Lung (tissue), 12 donors: Measurements from ENCODE around the gene GPT2. TPM values are rescaled to one million over a fixed set of nuclear protein-coding genes. Genes with fewer than 3 reads are reported as not detected.

Source experiments
- ATAC-seq: fragments of 200-7000 bp; cut with Tn5 transposase; one replicate; pipeline ENCODE4 v1.9.1; 2020; ENCODE audit warnings: moderate number of reproducible peaks; ENCODE audit not compliant: insufficient read depth, low FRiP score
- DNase-seq, 3 donors: peaks; one replicate each; pipeline ENCODE4 v3.0.0-alpha.2; 2013 to 2017
- H3K27ac ChIP-seq, 2 donors: one replicate each; pipeline ENCODE4 v1.5.1; 2013; ENCODE audit warnings: mild to moderate bottlenecking in 2 of 2, moderate library complexity in 2 of 2, control low read depth in 1 of 2, inconsistent platforms in 1 of 2, low read depth in 1 of 2, low read length in 1 of 2
- H3K27me3 ChIP-seq, 3 donors: one replicate each; pipeline ENCODE4 v1.5.1; 2013; ENCODE audit warnings: low read length in 2 of 3; ENCODE audit not compliant: control insufficient read depth in 3 of 3, insufficient read depth in 3 of 3
- H3K36me3 ChIP-seq, 4 donors: one replicate each; pipeline ENCODE4 v1.5.1; 2013; ENCODE audit warnings: low read length in 4 of 4, mild to moderate bottlenecking in 1 of 4, moderate library complexity in 1 of 4; ENCODE audit not compliant: control insufficient read depth in 4 of 4, insufficient read depth in 4 of 4
- H3K4me1 ChIP-seq, 5 donors: one replicate each; pipeline ENCODE4 v1.5.1; 2013; ENCODE audit warnings: low read length in 5 of 5, mild to moderate bottlenecking in 2 of 5, moderate library complexity in 1 of 5; ENCODE audit not compliant: control insufficient read depth in 5 of 5, insufficient read depth in 5 of 5
- H3K4me3 ChIP-seq: one replicate; pipeline ENCODE4 v1.5.1; 2013; ENCODE audit warnings: mild to moderate bottlenecking, control low read depth, moderate library complexity
- H3K9ac ChIP-seq, 2 donors: one replicate each; pipeline ENCODE4 v1.5.1; 2013; ENCODE audit warnings: low read length in 2 of 2, control low read depth in 1 of 2; ENCODE audit not compliant: insufficient read depth in 1 of 2
- H3K9me3 ChIP-seq, 4 donors: one replicate each; pipeline ENCODE4 v1.5.1; 2013; ENCODE audit warnings: low read length in 3 of 4, mild to moderate bottlenecking in 1 of 4, moderate library complexity in 1 of 4; ENCODE audit not compliant: control insufficient read depth in 4 of 4, insufficient read depth in 3 of 4
- CTCF ChIP-seq: IDR thresholded peaks from 2 replicates; pipeline ENCODE4 v1.5.1; 2012; ENCODE audit warnings: mild to moderate bottlenecking; ENCODE audit errors: control extremely low read depth, extremely low read depth
- WGBS, 2 donors: extraction: QIAGEN DNeasy Blood & Tissue Kit; methylation state at CpG; one replicate each; pipeline ENCODE4 v1.1.7; 2013; 5-methylcytosine and 5-hydroxymethylcytosine counted together
- polyA plus RNA-seq, 2 donors: library from polyadenylated mRNA; stranded (reverse); fragments of 200-250 nt; gene quantifications; one replicate each; pipeline ENCODE4 v1.2.1, GENCODE V29; 2013
- total RNA-seq, 2 donors: library from RNA; depleted of rRNA in 1 of 2; stranded (reverse); fragments of >200 nt in 1 of 2; gene quantifications; one replicate each; pipeline ENCODE4 v1.2.1, GENCODE V29; 2014 to 2021
- donor health status: control.
- donor health status: control.
- donor health status: Bipolar disorder and iron deficiency.
- donor health status: healthy.
- donor health status: DM: yes; HTN: yes; CAD: no.

Gene GPT2
- total and polyA plus RNA-seq, 4 donors: 4.3 to 13.3 (median 6.5) TPM

DNA sequence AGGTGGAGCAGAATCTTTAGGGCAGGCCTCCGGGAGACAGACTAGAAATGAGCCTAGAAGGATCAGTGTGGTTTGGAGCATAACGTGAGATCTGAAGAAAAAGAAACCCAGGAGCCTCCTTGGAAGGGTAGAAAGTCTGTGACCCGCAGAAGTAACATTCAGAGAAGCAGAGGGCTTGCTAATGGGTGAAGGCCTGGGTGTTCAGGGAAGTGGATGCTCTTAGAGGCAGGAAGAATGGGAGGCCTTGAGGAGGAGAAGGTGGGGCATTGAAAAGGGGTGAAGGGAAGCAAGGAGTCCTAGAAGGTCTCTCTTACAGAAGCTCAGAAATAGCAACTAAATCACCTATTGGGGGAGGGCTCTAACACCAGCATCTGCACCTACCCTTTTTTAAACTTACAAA lies 20.3 kb downstream of the GPT2 start:
- WGBS, 2 donors: 97 to 98% methylated on average over 3 of the region's 3 CpGs
- Histone ChIP-seq H3K27me3 (no peaks in the 10 kb centered on the region), H3K9me3 (peaks cover 0 to 3% (median 0%) of the 10 kb centered on the region in 4 donors), H3K36me3 (peaks cover 0 to 5% (median 2%) of the 10 kb centered on the region in 4 donors), H3K27ac (no peak overlapping the region), H3K4me3 (no peak overlapping the region), H3K9ac (no peak overlapping the region), H3K4me1 (no peaks in the 10 kb centered on the region)
- no peak for TF ChIP-seq CTCF
- no peak for ATAC-seq
- no peak for DNase-seq

DNA sequence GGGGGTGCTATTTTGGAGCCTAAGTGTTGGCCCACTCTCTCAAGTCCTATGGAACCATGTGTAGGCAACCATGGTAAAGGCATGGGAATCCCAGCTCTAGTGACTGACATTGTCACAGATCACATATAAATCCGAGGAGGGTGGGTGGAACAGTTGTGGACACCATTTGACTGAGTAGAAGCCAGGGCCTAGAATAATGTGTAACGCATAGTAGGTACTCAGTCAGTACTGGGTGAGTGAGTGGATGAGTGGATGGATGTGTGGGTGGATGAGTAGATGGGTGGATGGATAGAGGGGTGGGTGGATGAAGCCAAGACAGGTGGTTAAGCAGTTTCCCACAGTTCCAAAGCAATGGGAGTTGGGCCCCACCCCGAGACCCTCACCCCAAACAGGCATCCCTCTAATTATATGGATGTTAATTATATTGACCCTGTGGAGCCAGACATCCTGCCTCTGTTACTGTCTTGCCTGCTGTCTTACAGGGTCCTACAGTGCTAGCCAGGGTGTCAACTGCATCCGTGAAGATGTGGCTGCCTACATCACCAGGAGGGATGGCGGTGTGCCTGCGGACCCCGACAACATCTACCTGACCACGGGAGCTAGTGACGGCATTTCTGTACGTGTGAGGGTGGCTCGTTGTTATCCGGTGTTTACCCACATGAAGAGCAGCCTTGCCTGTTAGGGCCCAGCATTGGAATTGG lies 22.3 kb downstream of the GPT2 start:
- 90 to 93% methylated on average over 12 of the region's 12 CpGs for WGBS, 2 donors
- ATAC-seq (no peak), DNase-seq (no peak)
- Histone ChIP-seq H3K27me3 (no peaks in the 10 kb centered on the region), H3K36me3 (peaks cover 0 to 5% (median 2%) of the 10 kb centered on the region in 4 donors), H3K4me3 (no peak overlapping the region), H3K4me1 (no peaks in the 10 kb centered on the region), H3K27ac (no peak overlapping the region), H3K9me3 (no peaks in the 10 kb centered on the region), H3K9ac (no peak overlapping the region)
- TF ChIP-seq CTCF: no peak

- WGBS, 2 donors: 90 to 93% methylated on average over 12 of the region's 12 CpGs
- Histone ChIP-seq H3K4me1 (no peaks in the 10 kb centered on the region), H3K9me3 (no peaks in the 10 kb centered on the region), H3K9ac (no peak overlapping the region), H3K36me3 (peaks cover 0 to 3% (median 2%) of the 10 kb centered on the region in 4 donors), H3K4me3 (no peak overlapping the region), H3K27me3 (no peaks in the 10 kb centered on the region), H3K27ac (no peak overlapping the region)
- no peak for TF ChIP-seq CTCF
- no peak for DNase-seq
- no peak for ATAC-seq
Measured at GRCh38 chr16:46907061-46907774, 23.1 kb downstream of the GPT2 start.
